GM19240 (cell line): ENCODE data around the gene PHAF1.

Source experiments
- DNase-seq: peaks from one replicate; pipeline ENCODE4 v3.0.0; 2011; ENCODE audit warnings: low spot score; ENCODE audit not compliant: insufficient read length

The PHAF1 gene

DNA sequence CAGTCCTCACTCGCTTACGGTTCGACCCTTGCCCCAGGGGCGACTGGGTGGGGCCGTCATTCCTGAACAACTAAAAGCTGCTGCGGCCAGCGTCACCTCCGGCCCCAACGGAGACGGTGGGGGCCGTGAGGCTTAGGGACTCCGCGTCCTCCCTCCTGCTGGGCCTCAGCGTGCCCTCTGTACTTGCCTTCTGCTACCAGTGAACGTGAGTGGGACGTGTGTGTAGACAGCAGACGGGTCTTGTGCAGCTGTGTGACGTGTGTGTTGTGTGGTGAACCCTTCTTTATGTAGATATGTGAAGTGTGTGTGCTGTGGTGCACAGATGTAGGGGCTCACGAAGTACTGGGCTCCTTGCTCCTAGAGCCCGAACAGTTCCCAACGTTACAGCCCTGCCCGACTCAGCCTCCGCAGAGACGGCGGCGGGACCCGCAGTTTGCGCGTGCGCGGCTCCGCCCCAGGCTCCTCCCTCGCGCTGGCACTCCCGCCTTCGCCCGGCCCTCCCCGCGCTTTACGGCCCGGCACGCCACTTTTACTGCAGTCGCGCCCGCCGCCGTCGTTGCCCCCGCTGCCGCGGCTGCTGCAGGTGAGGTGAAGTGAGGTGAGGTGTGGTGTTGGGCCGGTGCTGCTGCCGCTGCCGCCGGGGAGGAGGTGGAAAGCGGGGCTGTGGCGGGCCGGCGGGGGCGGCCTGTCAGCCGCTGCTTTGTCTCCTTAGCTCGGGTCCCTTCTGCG, at the start of gene PHAF1:
Gene PHAF1 (plus strand): TSS at position 535 of the 729 bp plus-strand sequence. CDS start 235 bp downstream, outside the sequence.
- peak; percentile 94 for DNase-seq

DNA sequence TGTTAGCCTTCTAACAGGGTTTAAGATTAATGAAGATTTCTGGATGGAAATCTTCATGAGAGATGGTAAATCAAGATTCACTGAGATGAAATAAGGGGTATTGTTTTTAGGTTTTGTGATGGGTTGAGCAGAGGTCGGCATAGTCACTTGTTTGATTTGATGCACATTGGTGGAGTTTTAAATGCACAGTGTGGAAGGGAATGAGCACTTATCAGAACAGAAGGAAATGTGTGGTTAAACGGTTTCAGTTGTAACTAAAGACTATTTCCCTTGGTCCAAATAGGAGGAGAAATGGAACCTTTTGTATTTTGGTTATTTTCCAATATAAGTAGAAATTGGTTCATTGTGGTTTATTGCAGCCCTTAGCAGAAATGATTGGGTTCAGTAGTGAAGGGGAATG, 46.7 kb upstream of the PHAF1 start:
- no peak for DNase-seq

DNA sequence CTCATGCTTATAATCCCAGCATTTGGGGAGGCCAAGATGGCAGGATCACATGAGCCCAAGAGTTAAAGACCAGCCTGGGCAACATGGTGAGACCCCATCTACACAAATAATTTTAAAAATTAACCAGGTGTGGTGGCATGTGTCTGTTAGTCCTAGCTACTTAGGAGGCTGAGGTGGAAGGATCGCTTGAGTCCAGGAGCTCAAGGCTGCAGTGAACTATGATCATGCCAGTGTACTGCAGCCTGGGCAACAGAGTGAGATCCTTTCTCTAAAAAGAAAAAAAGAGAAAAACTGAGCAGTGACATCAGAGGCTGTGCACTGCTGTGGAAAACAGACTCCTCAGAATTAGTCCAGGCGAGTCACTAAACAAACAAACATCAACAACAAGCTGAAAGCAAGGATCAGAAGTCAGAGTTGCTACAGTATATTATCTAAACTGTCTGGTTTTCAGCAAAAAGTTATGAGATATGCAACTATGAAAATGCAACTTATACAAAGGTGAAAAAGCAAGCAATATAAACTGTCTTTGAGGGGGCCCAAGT, 41.5 kb upstream of the PHAF1 start:
- no peak for DNase-seq

DNA sequence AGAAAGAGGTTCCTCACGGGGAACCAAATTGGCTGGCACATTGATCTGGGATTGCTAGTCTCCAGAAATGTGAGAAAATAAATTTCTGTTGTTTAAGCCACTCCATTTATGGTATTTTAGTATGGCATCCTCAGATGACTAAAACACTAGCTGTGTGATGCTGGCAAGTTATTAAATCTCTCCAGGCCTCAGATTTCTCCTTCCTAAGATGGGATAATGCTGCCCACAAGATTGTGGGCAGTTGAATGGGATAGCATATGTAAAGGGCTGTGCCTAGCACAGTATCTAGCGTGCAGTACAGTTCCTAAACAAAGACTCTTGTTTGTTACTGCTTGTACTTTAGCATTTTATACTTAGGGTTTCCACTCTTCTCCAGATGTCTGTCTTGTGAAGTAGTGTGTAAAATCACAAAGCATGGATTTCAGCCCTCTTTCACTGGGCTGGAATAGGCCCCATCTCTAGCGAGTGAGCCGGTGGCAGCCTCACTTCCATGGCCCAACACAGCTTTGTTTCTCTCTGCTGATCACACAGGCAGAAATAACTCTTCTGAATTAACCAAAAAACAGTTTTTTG, 38.2 kb upstream of the PHAF1 start:
- DNase-seq = no peak

DNA sequence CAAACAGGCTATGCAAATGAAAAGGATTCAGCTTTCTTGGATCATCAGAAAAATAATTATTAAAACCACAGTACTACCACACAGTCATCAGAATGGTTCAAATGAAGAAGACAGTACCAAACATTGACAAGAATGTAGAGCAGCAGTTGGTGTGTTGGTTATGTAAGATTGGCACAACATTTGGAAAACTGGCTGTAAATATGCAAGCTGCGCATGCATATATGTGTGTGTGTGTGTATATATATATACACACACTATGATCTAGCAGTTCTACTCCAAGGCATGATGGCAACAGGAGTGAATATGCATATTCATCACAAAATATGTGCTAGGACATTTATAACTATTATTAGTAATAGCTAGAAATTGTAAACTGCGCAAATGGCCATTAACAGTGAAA, 34.4 kb upstream of the PHAF1 start:
- no peak for DNase-seq

DNA sequence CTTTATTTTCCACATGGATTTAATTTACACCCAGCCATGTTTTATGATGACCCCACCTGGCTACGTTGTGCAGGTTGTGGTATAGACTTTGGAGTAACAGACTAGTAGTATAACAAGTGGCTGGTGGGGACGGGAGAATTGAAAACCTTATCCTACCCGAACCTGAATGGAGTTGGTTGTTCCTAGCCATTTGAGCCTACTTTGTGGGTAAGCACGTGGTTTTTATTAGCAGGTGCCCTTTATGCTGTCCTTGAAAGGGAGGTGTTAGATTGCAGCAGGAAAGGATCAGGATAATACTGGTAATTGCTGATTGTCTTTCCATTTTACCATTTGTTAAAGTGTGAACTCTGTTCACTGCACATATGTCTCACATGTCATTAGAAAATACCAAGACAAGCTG, 31.9 kb upstream of the PHAF1 start:
- no peak for DNase-seq

DNA sequence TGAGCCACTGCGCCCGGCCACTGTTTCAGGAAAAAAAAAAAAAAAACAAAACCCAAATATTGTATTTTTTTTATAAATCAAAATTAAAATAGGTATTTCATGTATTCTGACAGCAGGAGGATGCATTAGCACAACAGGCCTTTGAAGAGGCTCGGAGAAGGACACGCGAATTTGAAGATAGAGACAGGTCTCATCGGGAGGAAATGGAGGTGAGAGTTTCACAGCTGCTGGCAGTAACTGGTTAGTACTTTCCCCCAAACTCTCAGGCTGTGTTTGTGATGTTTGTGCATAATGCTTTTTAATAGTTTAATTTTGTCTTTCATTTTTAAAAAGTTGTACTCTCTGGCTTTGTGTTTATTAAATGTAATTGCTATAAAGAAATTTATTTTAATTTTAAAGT, 27.6 kb upstream of the PHAF1 start:
- DNase-seq = no peak

DNA sequence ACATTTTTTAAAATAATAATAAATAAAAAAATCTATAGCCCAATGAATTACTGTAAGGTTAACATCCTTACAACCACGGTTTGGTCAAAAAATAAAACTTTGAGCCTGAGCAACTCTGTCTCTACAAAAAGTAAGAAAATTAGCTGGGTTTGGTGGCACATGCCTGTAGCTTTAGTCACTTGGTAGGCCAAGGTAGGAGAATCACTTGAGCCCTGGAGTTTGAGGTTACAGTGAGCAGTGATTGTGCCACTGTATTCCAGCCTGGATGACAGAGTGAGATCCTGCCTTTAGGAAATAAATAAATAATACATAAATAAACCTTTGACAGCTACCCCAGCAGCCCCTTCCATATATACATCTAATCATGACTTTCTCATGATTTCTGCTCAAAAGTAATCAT, 26.9 kb upstream of the PHAF1 start:
- no peak for DNase-seq

DNA sequence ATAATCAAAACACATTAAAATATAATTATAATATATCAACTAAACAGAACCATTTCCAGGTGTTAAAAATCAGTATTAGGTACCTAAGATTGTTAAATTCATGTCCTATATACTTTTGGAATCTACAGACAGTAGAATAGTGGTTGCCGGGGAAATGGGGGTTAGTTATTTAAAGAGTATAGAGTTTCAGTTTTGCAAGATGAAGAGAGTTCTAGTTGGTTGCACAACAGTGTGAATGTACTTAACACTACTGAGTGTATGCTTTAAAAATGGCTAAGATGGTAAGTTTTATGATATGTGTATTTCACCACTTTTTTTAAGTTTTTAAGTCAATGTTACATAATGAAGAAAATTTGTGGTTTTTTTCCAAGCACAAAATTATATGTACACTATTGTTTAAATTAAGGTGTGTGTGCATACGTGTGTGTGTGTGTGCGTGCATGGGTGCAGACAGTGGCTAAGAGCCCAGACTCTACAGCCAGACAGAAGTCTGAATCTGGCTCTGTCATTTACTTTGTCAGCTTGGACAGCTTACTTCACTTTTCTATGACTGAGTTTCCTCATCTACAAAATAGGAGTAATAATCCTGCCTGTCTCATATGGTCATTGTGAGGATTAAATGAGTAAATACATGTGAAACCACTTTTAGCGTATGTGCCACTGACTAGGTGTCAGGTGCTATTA, 25.3 kb upstream of the PHAF1 start:
- no peak for DNase-seq

DNA sequence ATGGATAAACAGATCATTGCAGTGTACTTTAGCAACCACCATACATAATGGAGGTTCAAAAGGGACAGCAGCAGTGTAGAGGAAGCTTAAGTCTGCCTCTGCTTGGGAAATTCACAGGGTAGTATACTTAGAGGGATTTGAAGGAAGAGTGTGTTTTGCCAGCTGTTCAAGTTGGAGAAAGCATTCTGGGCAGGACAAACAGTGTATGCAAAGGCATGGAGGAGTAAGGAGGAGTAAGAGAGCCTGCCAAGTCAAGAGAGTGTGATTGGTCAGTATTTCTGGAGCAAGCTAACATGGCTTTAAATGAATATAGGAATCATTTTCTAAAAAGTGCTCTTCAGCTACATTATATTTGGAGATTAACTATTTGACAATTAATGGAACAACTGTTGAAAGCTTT, 22.9 kb upstream of the PHAF1 start:
- no peak for DNase-seq

DNA sequence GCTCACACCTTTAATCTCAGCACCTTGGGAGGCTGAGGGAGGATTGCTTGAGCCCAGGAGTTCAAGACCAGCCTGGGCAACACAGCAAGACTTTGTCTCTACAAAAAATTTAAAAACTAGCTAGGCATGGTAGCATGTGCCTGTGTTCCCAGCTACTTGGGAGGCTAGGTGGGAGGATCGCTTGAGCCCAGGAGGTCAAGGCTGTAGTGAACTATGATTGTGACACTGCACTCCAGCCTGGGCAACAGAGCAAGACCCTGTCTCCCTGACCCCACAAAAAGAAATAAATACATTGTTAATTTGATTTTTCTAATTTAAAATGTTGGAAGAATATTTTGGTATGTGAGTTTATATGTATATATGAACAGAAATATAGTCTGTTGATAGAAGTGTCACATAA, 22.4 kb upstream of the PHAF1 start:
- no peak for DNase-seq

DNA sequence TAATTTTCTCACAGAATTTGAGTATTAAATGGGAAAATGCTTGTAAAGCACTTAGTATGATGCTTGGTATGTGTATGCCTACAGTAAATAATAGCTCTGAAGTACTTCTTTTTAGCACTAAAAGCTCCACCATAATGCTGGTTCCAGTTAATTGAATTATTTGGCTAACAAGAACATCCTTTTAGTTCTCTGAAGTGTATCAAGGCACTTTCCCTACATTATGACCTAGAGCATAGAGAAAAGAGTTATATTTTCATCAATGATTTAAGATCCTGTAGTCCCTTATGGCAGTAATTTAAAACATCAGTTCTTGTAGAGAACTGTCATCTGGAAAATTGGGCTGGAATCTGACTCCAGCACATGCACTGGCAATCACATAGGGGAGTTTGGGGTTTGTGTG, 21.9 kb upstream of the PHAF1 start:
- no peak for DNase-seq

DNA sequence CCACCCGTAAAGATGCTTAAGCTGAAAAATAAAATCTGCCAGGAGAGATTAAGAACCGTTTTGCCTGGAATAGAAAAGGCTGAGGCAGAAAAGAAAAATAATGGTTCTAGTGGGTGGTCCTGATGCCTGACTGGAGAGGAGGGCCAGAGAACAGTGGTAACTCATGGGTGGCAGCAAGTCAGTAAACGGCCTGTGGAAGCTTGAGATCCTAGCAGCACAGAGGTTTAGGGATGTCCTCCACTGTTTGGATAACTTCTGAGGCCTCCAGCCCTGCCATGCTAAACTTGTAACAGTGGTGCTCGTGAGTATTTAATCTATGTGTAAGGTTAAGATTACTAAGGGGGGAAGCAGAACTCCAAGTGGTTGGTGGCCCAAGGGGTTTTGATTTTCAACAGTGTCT, 21.2 kb upstream of the PHAF1 start:
- DNase-seq = no peak

DNA sequence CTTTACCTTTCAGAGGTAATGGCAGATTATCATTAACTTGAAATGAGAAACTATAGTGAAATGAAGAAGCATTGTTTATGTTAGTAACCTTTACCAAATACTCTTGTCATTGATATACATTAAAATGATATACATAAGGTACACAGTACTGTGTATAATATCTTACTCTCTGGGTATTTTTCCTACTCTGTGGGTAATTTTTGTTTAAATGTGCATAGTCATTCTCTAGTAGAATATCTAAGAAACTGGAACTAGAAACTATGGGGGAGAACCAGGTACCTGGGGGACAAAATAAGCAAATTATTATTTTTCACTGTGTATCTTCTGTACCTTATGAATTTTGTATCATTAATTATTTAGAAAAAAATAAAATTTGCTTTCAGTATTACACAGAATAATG, 20.6 kb upstream of the PHAF1 start:
- DNase-seq = no peak

DNA sequence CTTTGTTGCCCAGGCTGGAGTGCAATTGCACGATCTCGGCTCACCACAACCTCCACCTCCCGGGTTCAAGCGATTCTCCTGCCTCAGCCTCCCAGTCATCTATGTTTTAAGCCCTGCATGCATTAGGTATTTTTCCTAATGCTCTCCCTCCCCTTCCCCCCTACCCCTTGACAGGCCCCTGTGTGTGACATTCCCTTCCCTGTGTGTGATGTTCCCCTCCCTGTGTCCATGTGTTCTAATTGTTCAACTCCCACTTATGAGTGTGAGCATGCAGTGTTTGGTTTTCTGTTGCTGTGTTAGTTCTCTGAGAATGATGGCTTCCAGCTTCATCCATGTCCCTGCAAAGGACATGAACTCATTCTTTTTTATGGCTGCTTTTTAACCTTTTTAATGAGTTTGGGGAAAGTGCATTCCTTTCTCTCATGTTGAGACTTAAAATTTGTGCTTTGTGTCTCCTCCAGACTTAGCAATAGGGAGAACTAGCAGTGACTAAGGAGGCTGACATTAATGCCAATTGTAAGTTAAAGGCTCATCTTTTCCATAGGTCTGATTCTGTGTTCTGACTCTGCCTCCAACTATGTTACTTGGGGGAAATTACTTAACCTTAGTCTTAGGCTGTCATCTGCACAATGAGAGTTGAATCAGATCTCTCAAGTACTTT, 17.7 kb upstream of the PHAF1 start:
- no peak for DNase-seq

DNA sequence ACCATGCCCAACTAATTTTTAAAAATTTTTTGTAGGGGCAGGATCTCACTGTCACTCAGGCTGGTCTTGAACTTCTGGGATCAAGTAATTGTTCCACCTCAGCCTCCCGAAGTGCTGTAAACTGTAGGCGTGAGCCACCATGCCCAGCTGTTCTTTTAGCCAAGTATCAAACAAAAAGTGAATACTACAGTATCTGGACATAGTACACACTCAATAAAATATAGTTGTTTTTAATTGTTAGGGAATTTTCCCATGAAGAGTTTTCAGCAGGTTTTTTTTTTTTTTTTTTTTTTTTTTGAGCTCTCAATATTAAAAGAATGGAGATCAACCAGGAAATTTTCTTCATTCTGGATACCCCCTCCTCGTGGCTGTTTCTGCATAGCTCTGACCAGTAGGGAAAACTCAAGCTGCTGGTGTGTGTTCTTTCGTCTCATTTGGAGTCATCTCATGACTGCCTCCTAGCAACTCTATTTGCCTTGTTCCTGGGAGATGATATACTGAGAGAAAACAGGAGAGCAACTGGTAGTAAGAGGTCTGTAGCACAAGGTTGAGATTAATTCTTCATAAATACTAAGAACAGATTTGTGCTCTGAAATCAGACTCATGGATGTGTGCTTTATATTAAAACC, 16.5 kb upstream of the PHAF1 start:
- DNase-seq = no peak

DNA sequence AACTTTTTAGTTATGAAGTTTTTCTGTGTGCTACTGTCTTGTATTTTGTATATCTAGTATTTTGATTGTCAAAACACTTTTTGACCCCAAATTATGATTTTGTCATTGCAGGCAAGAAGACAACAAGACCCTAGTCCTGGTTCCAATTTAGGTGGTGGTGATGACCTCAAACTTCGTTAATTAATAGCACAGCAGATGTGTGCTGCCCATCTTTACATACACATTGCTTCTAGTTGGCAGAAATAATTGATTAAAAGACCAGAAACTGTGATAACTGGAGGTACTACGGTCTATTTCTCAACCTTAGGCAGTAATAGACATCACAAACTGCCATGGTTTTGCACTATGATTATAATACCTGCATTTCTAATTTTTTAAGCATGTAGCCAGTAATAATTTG, 11.1 kb upstream of the PHAF1 start:
- DNase-seq = no peak

DNA sequence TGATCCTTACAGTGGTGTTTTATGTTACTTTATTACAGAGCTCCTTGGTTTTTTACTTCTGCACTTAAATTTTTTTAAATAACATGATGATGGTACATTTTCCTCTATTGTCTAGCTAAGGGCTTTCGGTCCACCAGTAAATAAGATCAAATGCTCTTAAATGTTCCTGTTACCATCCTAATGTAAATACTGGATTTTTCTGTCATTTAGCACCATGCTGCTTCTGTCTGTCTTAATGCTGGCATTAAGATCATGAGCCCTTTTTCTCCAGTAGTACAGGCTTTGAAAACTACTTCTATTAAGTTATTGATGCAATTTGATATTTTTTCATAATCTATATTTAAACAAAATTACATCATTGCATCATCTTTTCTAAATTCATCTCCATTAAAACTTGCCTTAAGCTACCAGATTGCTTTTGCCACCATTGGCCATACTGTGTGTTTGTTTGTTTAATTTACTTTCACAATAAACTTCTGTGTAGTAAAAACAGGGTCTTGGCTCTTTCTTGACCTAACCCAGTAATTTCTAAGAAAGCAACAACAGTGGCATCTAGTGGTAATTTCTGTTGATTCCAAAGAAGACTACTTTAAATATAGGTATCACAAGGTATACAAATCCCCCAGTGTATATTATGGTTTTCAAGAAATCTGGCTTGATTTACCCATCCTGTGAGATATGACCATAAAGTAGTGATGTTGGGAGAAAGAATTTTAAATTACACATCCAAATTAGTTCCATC, 9.0 kb upstream of the PHAF1 start:
- DNase-seq = no peak

DNA sequence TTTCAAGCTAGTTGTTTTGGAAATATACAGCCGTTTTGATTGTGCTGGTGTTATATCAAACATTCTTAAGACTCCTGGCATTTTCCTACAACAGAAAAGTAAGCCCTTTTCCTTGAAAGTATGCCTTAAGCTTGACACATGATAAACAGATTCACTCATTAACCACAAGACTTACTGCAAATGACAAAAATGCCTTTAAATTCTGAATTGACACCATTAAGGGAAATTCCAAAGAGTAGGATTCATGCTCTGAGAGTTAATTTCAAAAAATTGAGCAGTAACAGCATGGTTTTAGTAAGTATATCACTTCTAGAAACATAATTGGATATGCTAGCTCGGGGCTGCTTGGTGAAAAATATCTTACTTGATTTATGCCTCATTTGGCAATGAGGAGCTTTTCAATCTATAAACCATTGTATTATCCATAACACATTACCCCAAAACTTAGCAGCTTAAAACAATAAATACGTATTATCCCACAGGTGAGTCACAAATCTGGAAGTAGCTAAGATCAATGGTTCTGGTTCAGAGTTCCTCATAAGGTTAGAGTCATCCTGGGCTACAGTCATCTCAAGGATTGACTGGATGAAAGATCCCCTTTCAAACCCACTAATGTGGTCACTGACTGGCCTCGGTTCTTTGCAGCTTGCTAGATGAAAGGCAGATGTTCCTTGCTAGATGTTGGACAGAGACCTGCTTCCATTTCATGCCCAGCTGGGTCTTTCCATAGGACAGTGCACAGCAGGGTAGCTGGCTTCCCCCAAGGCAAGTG, 8.2 kb upstream of the PHAF1 start:
- no peak for DNase-seq

DNA sequence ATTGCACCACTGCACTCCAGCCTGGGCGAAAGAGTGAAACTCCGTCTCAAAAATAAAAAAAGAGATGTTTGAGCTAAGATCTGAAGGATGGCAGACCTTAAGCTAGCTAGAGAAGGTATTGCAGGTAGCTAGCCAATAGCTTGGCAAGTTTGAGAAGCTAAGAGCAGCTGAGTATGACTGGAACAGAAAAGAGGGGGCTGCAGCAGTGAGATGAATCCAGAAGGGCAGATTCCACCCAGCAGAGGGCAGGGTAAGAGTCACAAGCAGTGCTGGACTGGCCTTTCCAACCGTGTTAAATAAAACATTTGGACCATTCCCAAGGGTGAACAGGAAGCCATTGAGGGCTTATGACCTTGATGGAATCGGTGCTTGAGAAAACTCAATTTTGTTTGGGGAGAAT, 5.7 kb upstream of the PHAF1 start:
- DNase-seq = no peak
